IPS-18c (cell line): ENCODE data around the gene TOMM7.
"Not testable (repeated sequence)": the region's sequence is repeated elsewhere in the genome, so short reads cannot be mapped to it uniquely, and the experiment has no call there.

Experiments
- H3K4me3 ChIP-seq: 2 replicates; pipeline ENCODE4 v1.7.0; 2013; ENCODE audit warnings: low read depth, mild to moderate bottlenecking, low read length, moderate library complexity; ENCODE audit not compliant: insufficient read depth
- H3K9me3 ChIP-seq: one replicate; pipeline ENCODE4 v1.6.1; 2013; ENCODE audit warnings: mild to moderate bottlenecking, low read length, moderate library complexity; ENCODE audit not compliant: control insufficient read depth, insufficient read depth

The TOMM7 gene

DNA sequence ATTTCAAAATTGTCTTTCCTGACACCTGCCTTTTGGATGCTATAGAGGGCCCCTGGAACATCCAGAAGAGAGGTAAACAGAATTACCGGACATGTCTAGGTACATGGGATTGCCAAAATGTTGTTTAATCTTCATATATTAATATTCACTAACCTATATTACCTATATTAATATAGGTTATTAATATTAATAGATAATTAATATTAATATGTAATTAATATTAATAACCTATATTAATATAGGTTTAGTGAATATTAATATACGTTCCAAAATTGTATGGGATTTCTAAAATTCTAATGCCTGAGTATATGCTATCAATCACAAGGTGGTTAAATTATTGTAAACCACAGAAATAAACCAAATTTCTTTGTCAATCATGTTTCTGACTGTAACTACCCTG, 17.4 kb downstream of the TOMM7 start:
- H3K9me3 ChIP-seq: no peaks in the 10 kb centered on the region
- no peak overlapping the region for H3K4me3 ChIP-seq

GRCh38 chr7:22802831-22803230, 19.8 kb downstream of the TOMM7 start:
- not testable (repeated sequence) for H3K9me3 ChIP-seq, H3K4me3 ChIP-seq

DNA sequence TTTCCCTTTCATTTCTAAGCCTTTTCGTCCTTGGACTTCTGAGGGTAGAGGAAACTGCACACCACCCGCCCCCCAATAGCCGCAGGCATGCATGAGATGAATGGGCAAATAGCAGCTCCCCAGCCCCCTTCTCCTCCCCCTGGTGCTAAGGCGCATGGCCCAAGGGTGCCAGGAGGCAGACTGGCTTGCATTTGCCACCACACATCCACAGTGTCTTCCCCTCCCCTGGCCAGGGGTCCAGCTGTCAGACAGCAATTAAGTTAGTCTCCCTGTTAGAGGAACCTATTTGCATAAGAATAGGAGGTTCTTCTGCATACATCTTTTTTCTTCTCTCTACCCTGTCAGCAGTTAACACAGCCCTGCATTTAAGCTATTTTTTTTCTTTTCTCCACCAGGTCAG, 20.2 kb downstream of the TOMM7 start:
- peaks cover 2% of the 10 kb centered on the region for H3K9me3 ChIP-seq
- H3K4me3 ChIP-seq: no peak overlapping the region; the same call in 1 of the 2 replicates

DNA sequence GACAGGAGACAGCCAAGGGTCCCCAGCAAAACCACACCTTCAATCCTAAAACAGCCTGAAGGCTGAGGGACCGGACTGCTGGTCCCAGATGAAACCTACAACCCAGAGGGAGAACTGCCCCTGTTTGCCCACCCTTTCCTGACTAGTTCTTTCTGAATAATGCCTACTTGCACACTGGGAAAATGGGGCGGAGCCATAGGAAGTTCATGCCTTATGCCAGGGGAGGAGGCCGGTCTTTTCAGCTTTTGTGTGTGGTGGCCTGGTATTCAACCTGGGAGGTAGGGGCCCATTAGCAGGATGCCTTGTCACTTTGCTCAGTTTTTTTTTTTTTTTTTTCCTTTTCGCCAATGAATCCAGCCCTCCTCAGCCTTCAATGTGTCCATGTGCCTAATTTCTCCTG, 20.7 kb downstream of the TOMM7 start:
- no peak overlapping the region; the same call in 1 of the 2 replicates for H3K4me3 ChIP-seq

DNA sequence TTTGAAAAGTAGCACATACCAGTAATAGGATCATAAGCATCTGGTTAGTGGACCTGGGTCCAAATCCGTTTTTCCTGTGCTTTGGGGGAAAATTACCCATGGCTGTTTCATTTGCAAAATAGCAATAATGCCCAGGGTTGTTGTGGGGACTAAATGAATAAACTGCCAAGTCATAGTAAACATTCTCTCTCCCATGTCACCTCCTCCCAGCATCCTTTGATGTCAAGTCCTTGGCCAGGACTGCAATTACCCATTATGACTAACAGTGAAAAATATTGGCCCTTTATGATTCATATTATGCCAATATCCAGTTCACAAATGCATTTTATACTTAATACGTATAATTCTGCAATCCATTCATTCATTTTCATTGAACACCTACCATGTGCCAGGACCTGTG, 23.0 kb downstream of the TOMM7 start:
- Histone ChIP-seq H3K4me3 (no peak overlapping the region), H3K9me3 (peaks cover 9% of the 10 kb centered on the region)

More for the DNA sequence above, 20.7 kb downstream of the TOMM7 start:
- peaks cover 5% of the 10 kb centered on the region for H3K9me3 ChIP-seq

DNA sequence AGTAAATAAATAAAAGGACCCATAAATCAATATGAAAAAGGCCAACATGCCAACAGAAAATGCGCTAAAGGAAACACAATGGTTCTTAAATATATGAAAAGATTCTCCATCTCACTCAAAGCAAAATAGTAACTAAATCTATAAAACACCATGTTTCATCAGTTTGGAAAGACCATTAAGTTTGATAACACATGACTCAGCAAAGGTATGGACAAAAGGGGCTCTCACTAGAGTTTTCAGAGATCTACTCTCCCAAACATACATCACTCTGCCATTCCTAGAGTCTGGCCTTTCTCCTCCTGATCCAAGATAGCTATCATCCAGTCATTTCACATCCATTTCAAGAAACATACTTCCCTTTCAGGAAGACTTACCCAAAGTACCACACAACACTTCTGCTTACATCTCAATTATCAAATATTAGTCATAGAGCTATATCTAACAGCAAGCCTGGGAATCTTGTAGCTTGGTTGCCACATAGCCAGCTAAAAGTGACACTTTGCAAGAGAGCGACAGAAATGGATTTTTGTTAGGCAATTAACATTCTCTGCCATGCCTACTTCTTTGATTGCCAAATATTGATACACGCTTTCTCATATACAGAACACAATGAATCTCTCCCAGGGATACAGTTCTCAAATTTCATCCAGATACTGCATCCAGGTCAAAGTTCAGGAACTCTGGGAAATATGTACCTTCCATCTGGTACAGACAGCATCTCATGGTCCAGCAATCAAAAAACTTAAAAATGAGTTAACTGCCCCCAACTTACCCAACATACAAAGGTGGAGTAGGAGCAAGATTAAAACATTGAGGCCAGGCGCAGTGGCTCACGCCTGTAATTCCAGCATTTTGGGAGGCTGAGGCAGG, 28.8 kb downstream of the TOMM7 start:
- H3K9me3 ChIP-seq: peaks cover 7% of the 10 kb centered on the region
- H3K4me3 ChIP-seq: no peak overlapping the region

DNA sequence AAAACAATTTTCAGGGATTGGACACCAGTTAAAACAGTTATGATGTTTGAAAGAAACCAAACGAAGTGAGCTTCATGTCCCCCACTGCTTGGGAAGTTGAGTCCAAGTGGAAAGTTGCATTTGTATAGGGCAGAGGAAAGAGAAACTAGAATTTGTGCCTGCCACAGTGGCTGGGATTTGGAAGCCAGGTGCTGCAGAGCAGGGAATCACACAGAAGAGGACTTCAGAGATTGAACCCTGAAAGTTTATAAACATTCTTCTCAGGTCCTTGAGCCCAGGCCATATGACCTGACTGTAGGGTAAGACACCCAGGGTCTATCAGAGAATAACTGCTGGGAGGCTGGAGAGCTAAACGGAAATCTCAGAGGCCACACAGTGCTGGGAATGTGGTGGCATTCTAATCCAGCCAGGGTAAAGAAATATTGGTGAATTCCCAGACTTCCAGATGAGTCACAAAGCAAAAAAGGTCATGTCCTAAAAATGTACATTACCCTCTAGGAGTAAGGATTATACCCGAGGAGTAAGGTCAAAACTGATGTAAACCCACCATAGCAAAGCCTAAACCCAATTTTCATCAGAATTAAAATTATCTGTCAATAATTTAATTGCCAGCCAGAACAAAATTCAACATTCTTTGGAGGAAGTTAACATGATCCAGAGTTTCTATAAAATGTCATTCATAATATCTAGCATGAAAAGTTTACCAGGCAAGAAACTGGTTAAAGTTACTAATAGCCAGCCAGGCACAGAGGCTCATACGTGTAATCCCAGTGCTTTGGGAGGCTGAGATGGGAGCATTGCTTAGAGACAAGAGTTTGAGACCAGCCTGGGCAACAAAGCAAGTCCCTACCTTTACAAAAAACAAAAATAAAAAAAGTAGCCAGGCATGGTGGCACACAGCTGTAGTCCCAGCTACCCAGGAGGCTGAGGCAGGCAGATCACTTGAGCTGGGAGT, 31.2 kb downstream of the TOMM7 start:
- Histone ChIP-seq H3K4me3 (no peak overlapping the region), H3K9me3 (peaks cover under 1% of the 10 kb centered on the region)

DNA sequence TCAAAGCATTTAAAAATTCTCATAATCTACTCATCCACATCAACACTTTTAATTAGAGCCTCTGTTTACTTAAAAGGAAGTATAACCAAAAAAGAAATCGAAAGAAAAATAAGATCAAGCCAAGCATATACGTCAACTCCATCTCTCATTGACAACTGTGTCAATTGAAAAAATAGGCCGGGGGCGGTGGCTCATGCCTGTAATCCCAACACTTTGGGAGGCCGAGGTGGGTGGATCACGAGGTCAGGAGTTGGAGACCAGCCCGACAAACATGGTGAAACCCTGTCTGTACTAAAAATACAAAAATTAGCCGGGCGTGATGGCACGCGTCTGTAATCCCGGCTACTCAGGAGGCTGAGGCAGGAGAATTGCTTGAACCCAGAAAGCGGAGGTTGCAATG, 32.0 kb downstream of the TOMM7 start:
- H3K9me3 ChIP-seq, H3K4me3 ChIP-seq: not testable (repeated sequence)

DNA sequence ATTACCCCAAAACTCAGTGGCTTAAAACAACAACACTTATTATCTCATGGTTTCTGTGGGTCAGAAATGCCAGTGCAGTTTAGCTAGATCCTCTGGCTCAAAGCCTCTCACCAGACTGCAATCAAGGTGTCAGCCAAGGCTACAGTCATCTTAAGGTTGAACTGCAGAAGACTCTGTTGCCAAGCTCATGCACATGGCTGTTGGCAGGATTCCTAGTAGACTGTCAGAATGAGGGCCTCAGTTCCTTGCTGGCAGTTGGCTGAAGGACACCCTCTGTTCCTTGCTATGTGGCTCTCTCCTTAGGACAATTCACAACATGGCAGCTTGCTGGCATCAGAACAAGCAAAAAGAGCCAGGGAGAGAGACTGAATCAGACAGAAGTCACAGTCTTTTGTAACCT, 34.7 kb downstream of the TOMM7 start:
- no peaks in the 10 kb centered on the region for H3K9me3 ChIP-seq
- no peak overlapping the region for H3K4me3 ChIP-seq

- H3K4me3 ChIP-seq: no peak overlapping the region
- no peaks in the 10 kb centered on the region for H3K9me3 ChIP-seq
Measured at GRCh38 chr7:22786290-22786932, 36.2 kb downstream of the TOMM7 start.

DNA sequence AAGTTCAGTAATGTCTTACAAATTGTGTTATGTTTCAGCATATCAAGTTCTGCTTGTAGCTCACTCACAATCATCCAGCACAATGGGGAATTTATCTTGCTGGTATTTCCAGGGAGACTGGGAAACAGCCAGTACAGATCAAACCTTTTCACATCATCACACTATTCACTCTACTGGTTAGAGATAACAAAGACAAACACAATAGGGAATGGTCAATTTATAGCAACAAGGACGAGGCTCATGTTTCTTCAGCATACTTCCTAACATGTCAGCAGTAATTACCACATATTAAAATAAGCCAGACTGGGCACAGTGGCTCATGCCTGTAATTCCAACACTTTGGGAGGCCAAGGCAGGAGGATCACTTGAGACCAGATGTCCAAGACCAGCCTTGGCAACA, 38.3 kb downstream of the TOMM7 start:
- no peaks in the 10 kb centered on the region for H3K9me3 ChIP-seq
- no peak overlapping the region for H3K4me3 ChIP-seq

DNA sequence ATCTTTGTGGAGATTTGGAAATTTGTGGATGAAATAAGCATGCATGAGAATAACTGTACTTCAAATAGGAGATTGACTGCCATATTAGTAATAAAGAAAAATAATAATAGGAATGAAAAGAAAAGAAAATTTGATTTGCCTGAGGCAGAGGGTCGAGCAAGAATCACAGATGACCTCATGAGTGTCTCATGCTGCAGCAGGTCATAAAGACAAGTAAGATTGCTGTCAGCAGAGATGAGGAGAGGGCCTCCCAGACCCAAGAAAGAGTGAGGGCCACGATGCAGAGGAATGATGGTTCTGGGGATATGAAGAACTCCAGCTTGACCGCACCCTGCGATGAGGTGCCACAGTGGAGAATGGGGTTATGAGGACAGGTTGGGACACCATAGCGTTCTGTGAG, 39.2 kb downstream of the TOMM7 start:
- H3K4me3 ChIP-seq: no peak overlapping the region
- no peaks in the 10 kb centered on the region for H3K9me3 ChIP-seq

DNA sequence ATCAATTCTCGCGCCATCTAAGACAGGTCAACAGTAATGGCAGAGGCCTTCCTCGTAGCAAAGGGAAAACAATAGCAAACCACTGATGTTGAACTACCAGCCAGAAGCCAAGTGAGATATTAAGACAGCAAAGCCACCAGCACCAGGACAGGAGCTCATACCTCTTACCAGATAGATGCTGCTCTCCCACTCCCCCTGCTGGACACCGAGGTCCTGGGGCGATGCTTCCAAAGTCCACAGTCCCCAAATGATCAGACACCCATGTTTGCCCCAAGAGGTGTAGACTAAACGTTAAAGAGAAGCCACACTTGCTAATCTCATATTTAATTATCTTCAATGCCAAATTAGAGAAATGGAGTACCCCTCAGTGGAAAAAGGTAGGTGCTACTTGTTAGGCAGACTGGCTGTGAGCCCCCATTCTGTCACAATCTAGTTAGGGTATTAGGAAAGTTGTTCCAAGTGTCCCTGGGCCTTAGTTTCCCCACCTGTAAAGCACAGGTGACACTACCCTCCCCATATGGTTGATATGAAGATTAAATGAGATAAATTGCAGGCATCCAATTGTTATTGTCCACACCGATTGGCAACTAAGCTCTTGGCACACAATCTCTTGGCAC, 39.9 kb downstream of the TOMM7 start:
- H3K4me3 ChIP-seq: no peak overlapping the region
- no peaks in the 10 kb centered on the region for H3K9me3 ChIP-seq

DNA sequence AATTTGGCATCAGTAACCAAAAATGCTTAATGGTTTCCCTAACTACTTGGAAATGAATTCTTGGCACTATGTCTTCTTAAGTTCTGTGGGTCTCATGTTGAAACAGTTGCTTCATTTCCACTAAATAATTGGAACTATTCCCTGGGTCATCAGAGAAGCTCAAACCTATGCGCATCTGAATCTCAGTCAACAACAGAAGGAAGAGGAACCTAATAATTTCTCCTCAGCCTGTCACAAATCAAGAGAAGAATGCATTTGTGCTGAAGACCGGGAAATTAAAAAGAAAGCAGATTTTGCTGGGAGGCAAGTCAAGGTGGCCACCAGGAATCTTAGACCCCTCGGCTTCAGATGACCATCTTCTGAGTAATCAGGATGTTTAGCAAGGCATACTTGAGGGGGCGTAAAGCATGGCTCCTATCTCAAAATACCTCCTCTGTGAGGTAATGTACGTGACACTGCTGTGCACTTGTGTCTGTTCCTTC, 41.4 kb downstream of the TOMM7 start:
- no peak overlapping the region for H3K4me3 ChIP-seq
- H3K9me3 ChIP-seq: no peaks in the 10 kb centered on the region

GRCh38 chr7:22779730-22780323, 42.8 kb downstream of the TOMM7 start:
- H3K4me3 ChIP-seq, H3K9me3 ChIP-seq: not testable (repeated sequence)

- Histone ChIP-seq H3K4me3 (no peak overlapping the region), H3K9me3 (no peaks in the 10 kb centered on the region)
Measured at GRCh38 chr7:22776964-22777363, 45.7 kb downstream of the TOMM7 start.

DNA sequence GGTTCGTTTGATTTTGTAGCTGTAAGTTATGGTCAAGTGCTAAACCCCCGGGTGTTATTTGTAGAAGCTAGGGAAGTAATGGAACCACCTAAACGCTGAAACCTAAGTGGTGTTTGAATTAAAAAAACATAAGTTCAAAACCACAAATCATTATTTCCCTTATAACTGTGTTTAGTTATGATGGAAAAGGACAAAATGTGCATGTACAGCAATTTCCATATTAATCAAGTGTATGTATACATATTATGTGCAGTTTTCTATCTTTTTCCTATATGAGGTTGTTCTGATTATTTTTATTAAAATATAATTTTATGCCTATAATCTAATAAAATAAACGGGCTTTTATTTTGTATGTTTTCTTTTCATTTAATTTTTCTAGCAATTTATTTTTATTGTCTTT, 49.8 kb downstream of the TOMM7 start:
- Histone ChIP-seq H3K4me3 (no peak overlapping the region), H3K9me3 (no peaks in the 10 kb centered on the region)
